Spleen (tissue), 7 donors: ENCODE data around the gene SECISBP2.

Experiments used
- CTCF ChIP-seq, 11 experiments: fragments of 200-600 bp in 7 of 11; fragments of 450-650 bp in 4 of 11; sonication (generic) in 4 of 11; IDR thresholded peaks in 8 of 11; conservative IDR thresholded peaks in 3 of 11; 1 replicate in 7 of 11; 2 replicates in 4 of 11; pipeline versions ENCODE4 v1.4.0 to v1.8.0; 2016 to 2021; ENCODE audit warnings: antibody characterized with exemption in 11 of 11, inconsistent platforms in 4 of 11, mild to moderate bottlenecking in 1 of 11
- POLR2A ChIP-seq, 3 donors: fragments of 450-650 bp; IDR thresholded peaks; one replicate each; pipeline ENCODE4 v1.5.1; 2017; ENCODE audit warnings: antibody characterized with exemption in 3 of 3, mild to moderate bottlenecking in 1 of 3
- POLR2AphosphoS5 ChIP-seq, 3 donors: sonication (generic); formaldehyde crosslinking; IDR thresholded peaks; one replicate each; pipeline ENCODE4 v1.5.1; 2017; ENCODE audit warnings: antibody characterized with exemption in 3 of 3
- donor health status: DM: no; HTN: no; CAD: no; lungs with moderate emphysema.
- donor health status: DM: no; HTN: no; CAD: no.
- donor health status: DM: no; HTN: no; CAD: no.

GRCh38 chr9:89309608-89310474 is 8.5 kb upstream of the SECISBP2 start:
- TF ChIP-seq POLR2AphosphoS5 (IDR thresholded peaks at IDR 0.05) (peak in 1 of 3 donors; percentile 27), CTCF (IDR thresholded peaks at IDR 0.05 in 8 of 11, conservative IDR thresholded peaks at IDR 0.05 in 3 of 11) (no peak), POLR2A (IDR thresholded peaks at IDR 0.05) (no peak)
